HG02642 (cell line): ENCODE data around the gene KRT84.
"Not testable (repeated sequence)": the region's sequence is repeated elsewhere in the genome, so short reads cannot be mapped to it uniquely, and the experiment has no call there.

ENCODE experiments used
- ATAC-seq: cut with Tn5 transposase; IDR thresholded peaks from one replicate; pipeline ENCODE4 v1.9.1; 2021; ENCODE audit warnings: mild to moderate bottlenecking; ENCODE audit not compliant: unreplicated experiment, poor library complexity

Gene KRT84

GRCh38 chr12:52347551-52348510, 37.6 kb downstream of the KRT84 start:
- no peak for ATAC-seq

GRCh38 chr12:52347016-52347415, 38.4 kb downstream of the KRT84 start:
- no peak for ATAC-seq

- no peak for ATAC-seq
These were observed 38.9 kb downstream of the KRT84 start for GRCh38 chr12:52346593-52346992.

GRCh38 chr12:52345041-52345440, 40.4 kb downstream of the KRT84 start:
- ATAC-seq = not testable (repeated sequence)

- no peak for ATAC-seq
These were observed 41.3 kb downstream of the KRT84 start for GRCh38 chr12:52344111-52344510.

GRCh38 chr12:52343550-52343949, 41.9 kb downstream of the KRT84 start:
- ATAC-seq = no peak

GRCh38 chr12:52342781-52343490, 42.5 kb downstream of the KRT84 start:
- ATAC-seq = no peak

- no peak for ATAC-seq
These were observed 44.3 kb downstream of the KRT84 start for GRCh38 chr12:52341066-52341580.

- no peak for ATAC-seq
These were observed 47.1 kb downstream of the KRT84 start for GRCh38 chr12:52338241-52338960.

- ATAC-seq = no peak
These were observed 48.4 kb downstream of the KRT84 start for GRCh38 chr12:52337054-52337453.

GRCh38 chr12:52336641-52337040, 48.8 kb downstream of the KRT84 start:
- ATAC-seq = no peak

- ATAC-seq = no peak
These were observed 49.7 kb downstream of the KRT84 start for GRCh38 chr12:52335598-52336262.

- no peak for ATAC-seq
These were observed 51.3 kb downstream of the KRT84 start for GRCh38 chr12:52334185-52334584.

- ATAC-seq = no peak
These were observed 52.1 kb downstream of the KRT84 start for GRCh38 chr12:52333321-52333720.

- ATAC-seq = no peak
These were observed 53.1 kb downstream of the KRT84 start for GRCh38 chr12:52332381-52332780.

- ATAC-seq = no peak
These were observed 53.6 kb downstream of the KRT84 start for GRCh38 chr12:52331833-52332232.

- no peak for ATAC-seq
These were observed 54.4 kb downstream of the KRT84 start for GRCh38 chr12:52331039-52331438.

- ATAC-seq = no peak
These were observed 57.5 kb downstream of the KRT84 start for GRCh38 chr12:52327830-52328500.
